Fibroblast of skin of abdomen (primary cell): ENCODE results near the gene GTPBP1. TPM values are rescaled to one million over a fixed set of nuclear protein-coding genes. Genes with fewer than 3 reads are reported as not detected.

ENCODE experiments used
- DNase-seq: peaks from one replicate; pipeline ENCODE4 v3.0.0-alpha.2; 2013
- polyA plus RNA-seq, 2 experiments: library from polyadenylated mRNA; unstranded; fragments of 120-200 nt; gene quantifications; one replicate each; pipeline ENCODE4 v1.2.1, GENCODE V29; 2013; ENCODE audit not compliant: insufficient read length in 2 of 2

Gene GTPBP1
- polyA plus RNA-seq (2013, experiment 1 of 2; ENCODE audit: insufficient read length): 24.0 TPM
- polyA plus RNA-seq (2013, experiment 2 of 2; ENCODE audit: insufficient read length): 23.9 TPM

DNA sequence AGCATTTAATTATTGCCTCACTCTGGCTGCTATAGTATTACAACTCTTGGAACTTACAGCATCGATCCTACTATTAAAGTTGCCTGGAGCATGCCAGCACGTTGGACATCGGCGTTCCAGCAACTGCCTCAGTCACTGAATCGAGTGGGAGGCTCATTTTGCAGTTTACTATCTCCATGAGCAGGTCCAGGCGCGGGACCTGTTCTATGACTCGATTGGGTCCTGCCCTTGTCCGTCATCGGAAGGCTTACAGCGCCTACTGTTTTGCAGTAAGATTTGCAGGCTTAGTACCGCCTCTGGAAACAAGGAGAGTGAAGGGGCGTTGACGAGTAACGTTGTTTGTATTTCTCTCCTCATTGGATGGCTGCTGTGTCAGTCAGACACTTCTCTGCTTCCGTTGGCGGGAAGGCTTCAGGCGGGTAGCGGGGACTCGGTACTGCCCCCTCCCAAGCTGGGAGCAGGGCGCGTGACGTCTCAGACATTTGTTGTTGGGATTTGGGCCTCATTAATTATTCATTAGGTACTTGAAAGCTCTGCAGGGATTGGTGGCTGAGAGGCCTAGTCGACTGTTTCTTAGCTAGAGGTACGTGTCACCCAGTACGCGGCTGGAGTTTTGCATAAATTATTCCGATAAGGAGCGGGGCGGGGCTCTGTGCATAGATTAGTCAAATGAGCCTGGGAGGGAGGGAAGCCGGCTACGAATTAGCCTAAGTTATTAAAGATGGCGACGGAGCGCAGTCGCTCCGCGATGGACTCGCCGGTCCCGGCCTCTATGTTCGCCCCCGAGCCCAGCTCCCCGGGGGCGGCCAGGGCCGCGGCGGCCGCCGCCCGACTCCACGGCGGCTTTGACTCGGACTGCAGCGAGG, at the start of gene GTPBP1:
GTPBP1 (plus strand) TSS at position 710 of the 866 bp plus-strand sequence; CDS start at position 722, 12 bp downstream.
- peak; percentile 100 for DNase-seq

DNA sequence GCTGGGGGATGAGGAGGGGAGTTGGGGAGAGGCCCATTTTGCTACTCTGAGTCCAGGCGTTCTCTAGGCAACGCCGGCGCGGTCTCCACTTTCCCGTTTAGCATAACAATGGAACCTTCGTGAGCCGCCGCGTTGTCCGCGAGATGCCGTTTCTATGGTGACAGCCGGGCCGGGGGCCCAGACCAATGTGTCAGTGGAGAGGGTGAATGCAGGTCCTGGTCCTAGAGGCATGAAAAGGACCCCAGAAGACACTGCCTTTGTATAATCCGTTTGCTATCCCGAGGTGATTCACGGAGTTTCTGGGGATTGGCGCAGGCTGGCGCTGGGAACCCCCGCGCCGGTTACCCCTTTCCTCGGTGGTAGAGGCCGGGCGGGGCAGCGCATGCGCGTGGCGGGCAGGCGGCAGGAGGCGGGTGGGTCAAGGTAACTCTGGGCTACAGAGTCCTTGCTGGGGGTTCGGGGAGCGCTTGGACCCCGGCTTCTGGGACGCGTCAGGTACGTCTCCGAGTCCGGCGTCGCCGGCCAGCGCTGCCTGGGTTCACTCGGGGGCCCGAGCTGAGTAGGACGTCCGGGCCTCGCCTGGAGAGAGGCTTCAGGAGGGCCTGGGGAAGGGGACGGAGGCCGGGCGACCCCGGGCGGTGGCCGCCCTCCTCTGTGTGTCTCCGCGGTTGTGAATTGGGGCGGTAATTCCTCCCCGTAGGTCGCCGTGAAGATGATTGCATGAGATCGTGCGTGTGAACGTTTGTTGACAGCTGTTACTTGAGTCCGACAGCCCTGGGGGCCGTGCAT, 49.3 kb upstream of the GTPBP1 start, which contains the start of the genes CBY1 and FAM227A:
CBY1 (plus strand) TSS at position 383 of the 789 bp plus-strand sequence. CDS start 11,417 bp downstream, outside the sequence.
FAM227A (minus strand) TSS at position 137 of the 789 bp plus-strand sequence. CDS start 6,224 bp downstream, outside the sequence.
- DNase-seq: peak; percentile 82

DNA sequence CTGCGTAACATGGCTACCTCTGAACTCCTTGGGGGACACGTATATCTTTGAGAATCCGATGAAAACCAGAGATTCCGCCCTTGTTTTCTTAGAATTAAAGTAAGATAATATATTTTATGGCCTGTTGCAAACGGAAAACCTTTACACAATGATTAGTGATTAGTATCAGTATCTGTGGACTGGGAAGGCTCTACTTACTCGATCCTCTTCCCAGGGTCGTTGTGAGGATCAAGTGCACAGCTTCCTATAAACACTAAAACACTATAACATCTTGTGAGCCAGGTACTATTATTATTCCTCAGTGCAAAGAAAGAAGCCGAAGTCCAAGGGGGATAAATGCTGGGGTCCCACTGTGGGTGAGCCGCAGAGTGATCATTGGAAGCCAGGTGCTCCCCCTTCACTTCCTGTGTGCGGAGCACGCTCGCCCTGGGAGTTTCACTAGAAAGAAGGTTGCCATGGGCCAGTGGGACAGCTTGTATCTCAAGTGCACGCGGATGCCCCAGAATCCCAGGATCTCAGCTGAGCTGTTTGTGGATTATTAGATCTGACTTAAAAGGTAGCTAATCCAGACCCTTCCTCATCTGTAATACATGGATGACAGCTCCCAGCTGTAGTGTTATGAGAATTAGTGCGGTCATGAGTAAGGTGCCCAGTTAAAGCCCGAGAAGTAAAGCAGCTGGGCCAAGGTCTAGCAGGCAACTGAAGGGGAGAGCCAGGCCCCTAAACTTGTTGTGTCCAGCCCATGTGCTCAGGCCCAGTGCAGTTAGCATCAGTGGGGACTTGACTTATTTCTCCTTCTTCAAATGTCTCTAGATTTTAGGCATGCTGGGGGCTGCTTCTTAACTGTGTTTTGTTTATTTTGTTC, 48.5 kb upstream of the GTPBP1 start:
- no peak for DNase-seq

DNA sequence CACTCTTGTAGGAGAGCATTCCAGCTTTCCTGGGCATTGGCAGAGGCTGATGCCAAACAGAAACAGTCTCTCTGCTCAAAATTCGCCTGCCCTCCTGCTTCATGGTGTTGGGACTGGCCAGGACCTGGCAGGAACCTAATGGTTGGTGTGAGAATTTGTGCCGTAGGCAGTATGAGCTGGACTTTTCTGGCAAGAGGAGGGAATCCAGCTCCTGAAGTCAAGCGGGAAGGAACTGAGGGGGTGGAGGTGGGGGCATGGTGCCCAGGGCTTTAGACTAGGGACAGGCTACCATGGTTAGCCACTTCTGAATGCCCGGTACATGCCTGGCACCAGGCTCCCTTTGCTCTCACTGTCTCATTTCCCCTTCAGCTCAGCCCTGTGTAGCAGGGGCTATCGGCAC, 30.9 kb upstream of the GTPBP1 start:
- DNase-seq: no peak

DNA sequence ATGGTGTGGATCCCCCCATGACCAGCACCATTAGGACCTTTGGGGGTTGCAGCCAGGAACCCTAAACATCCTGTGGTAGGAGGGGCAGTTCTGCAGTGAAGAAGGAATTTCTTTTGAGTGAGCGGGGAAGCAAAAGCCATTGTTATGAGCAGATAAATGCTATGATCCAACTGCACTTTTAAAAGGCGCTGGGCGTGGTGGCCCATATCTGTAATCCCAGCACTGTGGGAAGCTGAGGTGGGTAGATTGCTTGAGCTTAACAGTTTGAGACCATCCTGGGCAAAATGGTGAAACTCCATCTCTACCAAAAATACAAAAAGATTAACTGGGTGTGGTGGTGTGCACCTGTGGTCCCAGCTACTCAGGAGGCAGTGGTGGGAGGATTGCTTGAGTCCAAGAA, 29.9 kb upstream of the GTPBP1 start:
- no peak for DNase-seq

DNA sequence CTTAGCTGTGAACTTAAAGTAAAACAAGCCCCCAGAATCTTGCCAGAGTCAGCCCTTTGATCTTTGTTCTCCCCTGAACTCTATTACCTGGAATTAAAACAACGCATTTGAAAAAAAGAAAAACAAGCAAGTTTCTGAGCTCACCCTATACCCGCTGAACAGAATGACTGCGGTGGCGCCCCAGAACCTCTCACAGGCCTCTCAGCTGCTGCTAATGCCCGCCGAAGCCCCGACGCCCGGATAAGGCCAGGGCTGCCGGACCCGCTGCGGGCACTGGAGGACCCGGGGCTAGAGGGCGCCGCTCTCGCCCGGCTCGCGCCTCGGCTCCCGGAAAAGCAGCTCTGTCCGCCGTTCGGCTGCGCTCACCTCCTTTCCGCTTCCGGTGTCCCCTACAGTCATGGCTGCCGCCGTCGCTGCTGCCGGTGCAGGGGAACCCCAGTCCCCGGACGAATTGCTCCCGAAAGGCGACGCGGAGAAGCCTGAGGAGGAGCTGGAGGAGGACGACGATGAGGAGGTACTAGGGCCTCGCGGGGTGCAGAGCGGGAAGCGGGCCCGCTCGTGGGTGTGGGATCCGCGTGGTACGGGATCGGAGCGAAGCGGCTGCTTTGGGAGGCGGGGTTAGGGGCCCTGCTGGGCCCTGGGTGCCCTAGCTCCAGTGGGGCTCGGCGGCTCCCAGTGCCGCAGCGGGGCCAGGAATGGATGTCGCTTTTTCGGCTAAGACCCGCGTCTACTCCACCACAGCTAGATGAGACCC, 24.0 kb upstream of the GTPBP1 start, which contains the start of gene TOMM22:
TOMM22 (plus strand) TSS at position 376 of the 754 bp plus-strand sequence; CDS start at position 398, 22 bp downstream.
- peak; percentile 85 for DNase-seq

DNA sequence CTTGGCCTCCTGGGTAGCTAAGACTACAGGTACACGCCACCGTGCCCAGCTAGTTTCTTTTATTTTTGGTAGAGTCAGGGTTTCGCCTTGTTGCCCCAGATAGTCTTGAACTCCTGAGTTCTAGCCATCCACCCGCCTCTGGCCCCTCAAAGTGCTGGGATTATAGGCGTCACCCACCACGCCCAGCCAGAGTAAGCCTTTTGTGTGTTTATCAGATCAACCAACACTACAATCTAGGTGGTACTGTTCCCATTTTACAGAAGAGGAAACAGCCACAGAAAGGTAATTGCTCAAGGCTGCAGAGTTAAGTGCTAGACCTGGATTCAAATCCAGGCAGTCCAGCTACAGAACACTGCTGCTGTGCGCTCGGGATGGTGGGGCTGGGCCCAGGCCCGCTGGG, 20.8 kb upstream of the GTPBP1 start:
- no peak for DNase-seq

DNA sequence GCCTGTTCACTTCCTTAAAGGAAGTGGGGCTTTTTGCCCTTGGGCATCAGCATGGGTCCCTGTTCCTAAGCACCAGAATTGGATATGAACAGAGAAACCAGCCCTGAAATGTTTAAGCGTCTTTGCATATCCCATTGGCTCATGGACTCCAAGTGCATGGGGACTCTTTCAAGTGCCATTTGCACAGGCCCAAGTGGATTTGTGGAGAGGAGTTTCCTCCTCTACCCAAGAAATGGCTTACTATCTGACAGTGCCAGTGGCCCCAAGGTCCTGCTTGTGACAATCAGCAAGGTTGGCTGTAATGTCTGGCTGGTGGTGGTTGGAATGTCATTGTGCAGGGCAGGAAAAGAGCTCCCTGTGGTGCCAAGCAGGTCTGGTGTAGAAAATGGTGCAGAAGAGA, 20.0 kb upstream of the GTPBP1 start:
- DNase-seq: no peak

DNA sequence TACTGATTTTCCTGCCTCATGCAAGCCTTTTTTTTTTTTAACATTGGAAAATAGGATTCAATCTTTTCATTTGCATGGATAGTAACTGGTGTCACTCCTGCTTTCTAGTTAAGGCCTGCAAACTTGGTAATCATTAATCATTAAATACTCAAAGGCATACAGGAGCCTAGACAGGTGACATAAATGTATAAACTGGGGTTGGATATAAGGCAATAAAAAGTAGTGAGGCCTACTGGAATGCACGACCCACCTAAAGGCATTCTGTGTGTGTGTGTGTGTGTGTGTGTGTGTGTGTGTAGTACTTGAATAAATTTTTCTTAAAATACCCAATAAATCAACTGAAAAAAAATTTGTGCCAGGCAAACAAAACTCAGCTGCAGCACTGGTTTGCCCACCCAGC, 16.1 kb upstream of the GTPBP1 start:
- DNase-seq: no peak

DNA sequence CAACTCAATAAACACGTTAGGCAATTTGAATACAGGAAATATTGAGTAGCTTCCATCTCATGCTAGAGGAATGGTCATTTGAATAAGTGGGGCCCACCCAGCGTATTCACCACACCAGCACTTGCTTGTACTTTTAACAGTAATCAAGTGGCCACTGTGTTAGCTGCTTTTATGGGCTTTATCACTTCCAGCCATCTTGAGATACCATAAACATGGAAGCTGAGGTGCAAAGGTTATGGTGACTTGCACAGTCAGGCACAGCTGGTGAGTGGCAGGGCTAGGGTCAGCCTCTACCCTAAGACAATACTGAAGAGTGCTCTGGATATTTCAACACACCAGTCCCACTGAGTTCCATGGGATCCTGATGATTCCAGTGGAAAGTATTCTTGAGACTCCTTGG, 11.7 kb upstream of the GTPBP1 start:
- DNase-seq: no peak

DNA sequence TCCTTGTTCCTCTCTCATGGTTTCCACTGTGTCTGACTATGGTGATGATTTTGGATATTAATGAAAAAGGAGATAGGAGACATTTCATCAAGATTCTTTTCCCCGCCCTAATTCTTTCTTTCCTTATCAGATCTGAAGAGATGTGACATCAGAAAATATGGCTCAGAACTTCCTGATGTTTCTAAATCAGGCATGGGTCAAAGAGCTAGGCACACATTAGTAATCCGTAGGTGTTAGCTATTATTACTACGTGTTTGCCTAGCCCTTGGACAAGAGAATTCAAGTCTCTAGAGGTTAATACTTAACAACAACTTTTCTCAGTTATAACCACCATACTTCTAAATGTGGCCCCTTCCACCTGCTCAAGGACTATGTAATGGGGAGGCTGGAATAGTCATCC, 10.8 kb upstream of the GTPBP1 start:
- DNase-seq: no peak

DNA sequence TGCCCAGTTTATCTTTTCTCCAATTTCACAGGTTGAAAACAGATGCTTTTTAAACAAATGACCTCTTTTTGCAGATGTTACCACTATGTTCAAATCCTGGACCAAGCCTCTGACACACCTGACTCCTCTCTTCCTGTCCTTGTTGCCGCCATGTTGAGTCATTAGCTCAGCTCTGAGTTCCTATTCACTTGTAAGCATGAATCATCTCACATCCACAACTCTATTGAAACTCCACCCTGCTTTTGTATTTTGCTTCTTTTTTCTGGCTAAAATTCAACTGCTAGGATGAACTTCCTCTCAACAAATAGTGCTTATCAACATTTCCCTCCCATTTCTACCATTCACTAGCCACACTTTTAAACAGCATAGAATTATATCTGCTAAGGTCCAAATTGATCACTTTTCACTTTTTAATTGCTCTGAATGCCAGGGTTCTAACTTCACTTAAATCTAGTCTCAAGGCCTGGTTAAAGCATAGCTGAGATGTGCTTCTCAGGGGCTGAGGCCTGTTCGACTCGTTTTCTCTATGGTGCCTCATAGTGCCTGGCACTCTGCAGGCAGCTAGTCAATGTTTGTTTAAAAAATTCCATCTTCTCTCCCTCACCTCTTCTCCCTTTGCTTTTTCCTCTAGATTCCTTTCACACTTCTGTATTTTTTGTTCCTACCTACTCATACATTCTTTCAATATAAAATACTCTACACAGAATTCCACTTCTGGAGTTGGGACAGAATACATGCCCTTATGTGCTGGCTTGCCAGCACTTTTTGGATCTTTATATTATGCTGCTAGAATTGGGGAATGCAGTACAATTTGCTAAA, 8.9 kb upstream of the GTPBP1 start:
- DNase-seq: peak; percentile 71

DNA sequence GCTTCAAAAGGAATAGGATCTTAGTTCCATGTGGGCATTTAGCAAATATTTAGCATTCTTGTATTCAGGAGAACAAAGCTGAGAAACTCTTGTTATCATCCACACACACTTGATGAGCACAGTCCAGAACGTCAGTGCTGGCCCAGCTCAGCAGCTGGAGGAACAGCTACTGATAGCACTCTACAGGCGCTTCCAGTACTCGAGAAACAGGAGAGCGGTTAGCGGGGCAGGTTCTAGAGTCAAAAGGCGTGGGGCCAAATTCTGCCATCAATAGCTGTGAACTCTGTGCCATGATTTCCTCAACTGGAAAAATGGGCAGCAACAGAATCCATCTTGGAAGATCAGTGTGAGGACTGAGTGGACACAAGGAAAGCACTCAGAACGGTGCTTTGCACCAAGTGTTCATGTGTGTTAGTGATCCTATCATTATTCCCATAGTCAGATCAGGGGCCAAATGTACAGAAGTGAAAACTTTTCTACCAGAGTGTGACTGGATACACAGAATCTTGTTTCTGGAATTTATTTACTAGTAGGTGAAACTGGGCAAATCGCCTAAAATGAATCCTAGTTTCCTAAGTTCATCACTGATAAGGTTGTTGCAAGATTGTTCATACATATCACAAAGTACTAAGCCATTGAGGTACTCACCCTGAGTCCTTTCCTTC, 8.2 kb upstream of the GTPBP1 start:
- peak; percentile 11 for DNase-seq

DNA sequence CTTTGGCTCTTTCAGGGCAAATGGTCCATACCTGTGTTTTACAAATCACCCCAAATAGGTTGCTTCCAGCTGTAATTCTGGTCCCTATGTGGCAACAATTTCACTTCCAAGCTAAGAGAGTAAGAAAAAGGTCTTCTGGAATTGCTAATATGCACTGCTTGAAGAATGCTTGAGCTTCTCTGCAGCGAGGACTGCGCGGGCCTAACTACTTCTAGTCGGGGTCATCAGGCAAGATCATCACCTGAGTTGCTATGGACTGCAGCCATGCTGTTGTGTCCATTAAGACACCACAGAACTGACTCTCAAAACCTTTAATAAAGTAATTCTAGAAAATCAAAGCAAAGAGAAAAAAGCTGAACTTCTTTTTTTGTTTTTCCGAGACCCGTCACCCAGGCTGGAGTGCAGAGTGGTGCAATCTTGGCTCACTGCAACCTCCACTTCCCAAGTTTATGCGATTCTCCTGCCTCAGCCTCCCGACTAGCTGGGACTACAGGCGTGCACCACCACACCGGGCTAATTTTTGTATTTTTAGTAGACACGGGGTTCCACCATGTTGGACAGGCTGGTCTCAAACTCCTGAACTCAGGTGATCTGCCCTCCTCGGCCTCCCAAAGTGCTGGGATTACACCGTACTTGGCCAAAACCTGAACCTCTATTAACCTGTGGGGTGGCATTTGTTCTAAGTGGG, 7.2 kb upstream of the GTPBP1 start:
- no peak for DNase-seq

DNA sequence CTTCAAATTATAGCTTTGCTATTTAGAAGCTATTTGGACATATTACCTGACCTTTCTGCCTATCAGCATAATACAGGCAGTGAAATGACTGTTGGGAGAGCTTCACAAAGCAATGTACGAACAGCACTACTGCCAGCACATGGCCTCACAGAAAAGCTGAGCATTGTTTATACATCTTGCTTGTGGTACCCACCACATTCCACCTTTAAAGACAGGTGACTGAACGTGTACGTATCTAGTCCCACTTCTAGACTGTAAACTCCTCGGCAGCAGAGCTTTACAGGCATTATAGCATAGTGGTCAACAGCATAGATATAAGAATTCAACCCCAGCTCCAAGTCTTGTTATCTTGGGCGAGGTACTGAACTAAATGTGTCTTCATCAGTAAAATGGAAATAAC, 6.6 kb upstream of the GTPBP1 start:
- no peak for DNase-seq

DNA sequence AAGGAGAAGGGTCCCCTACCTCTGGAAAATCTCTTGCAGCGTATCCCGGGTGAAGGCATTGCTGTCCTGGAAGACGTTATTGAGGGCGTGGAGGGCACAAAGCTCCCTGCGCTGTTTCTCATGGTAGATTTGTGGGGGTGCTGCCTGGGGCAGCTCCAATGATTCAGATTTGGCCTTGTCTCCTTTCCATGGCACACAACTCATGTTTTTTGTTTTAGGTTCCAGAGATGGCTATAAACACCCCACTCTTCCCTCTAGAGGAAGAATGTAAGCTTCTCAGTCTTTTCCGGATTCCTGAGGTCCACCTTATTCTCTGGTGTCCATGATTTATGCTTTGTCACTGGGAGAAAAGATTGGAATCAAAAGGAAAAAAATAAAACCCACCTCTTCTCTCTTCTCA, 6.0 kb upstream of the GTPBP1 start:
- DNase-seq: peak; percentile 52

DNA sequence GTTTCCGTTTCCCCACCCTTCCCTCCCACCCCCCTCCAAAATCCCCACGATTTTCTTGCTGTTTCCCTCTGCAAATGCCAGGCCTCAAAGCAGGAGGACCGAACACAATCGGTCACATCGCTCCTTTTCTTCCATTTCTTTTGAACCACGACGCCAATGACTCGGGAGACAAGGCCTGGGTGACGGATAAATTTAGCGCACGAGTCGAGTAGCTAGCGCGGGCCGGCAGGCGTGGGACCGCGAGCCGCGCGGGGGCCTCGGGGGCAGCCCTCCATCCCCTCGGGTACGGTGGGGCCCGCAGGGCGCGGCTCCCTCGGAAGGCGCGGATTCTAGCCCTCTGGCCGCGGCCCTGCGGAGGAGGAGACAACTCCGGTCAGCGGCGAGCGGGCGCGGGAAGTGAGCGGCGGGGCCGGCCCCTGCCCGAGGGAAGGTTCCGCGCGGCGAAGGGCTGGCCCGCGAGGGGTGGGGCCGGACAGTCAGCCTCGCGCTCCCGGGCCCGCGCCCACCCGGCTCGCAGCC, 5.4 kb upstream of the GTPBP1 start:
- DNase-seq: no peak

DNA sequence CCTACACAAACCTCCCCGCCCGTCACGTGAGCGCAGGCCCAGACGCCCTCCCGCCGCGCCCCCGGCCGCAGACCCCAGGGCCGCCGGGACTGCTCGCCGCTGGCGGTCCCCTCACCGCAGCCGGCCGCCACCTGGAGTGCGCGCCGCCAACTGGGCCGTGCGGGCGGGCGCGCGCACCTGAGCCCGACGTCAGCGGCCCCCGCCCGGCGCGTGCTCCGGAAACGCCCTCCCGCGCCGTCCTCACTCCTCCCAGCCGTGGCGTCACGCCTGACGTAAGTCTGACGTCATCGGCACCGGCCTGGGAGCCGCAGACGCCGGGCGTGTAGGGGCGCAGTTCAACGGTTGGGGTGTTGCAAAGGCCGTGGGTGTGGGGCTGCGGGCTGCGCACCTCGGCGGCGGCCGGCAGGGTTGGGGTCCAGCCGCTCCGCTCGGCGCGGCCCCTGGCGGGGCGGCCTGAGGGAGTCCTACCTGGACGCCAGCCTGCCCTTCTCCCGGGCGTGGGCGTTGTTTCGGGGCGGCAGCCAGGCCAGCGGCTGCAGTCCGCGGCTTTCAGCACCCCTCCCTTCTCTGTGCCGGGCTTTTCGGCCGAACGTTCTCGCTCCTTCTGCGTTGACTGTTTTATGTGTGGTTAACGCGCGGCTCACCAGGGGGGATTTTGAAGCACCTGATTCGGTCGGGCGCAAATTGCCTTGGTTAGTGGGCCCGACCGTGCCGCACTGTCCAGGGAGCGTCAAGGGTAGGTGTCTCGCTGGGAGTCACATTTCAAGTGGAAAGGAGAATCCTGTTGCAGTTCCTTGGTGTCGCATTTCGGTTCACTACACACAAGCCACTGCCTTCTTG, 4.7 kb upstream of the GTPBP1 start, which contains the start of gene JOSD1:
JOSD1 (minus strand) TSS at position 155 of the 840 bp plus-strand sequence. CDS start 956 bp downstream, outside the sequence.
- DNase-seq: peak; percentile 95
